SKM-1 (cell line): ENCODE results near the gene LEFTY1.
"Not testable (repeated sequence)": the region's sequence is repeated elsewhere in the genome, so short reads cannot be mapped to it uniquely, and the experiment has no call there.

Experiments
- DNase-seq: peaks from one replicate; lab custom pipeline; 2025; ENCODE audit not compliant: unreplicated experiment; lab: John Stamatoyannopoulos, UW

Gene LEFTY1

GRCh38 chr1:225888898-225889601 lies at the start of gene LEFTY1:
Gene LEFTY1, minus strand, starts transcription at chr1:225889146. Its CDS starts 80 bp downstream, at chr1:225889066.
- no peak for DNase-seq

- DNase-seq = no peak
Observed at GRCh38 chr1:225937048-225937968, 48.4 kb upstream of the LEFTY1 start.

GRCh38 chr1:225936523-225936922 lies 47.6 kb upstream of the LEFTY1 start:
- no peak for DNase-seq

- DNase-seq = not testable (repeated sequence)
Observed at GRCh38 chr1:225936086-225936485, 47.1 kb upstream of the LEFTY1 start.

DNA sequence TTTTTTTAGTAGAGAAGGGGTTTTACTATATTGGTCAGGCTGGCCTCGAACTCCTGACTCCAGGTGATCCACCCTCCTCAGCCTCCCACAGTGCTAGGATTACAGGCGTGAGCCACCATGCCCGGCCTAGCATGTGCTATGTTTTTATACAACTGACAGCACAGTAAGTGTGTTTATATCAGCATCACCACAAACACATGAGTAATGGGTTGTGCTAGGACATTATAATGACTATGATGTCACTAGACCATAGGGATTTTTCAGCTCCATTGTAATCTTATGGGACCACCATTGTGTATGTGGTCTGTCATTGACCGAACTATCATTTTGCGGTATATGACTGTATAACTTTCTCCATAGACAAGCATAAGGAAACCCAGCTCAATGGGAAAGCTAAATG lies 45.8 kb upstream of the LEFTY1 start:
- DNase-seq = no peak

DNA sequence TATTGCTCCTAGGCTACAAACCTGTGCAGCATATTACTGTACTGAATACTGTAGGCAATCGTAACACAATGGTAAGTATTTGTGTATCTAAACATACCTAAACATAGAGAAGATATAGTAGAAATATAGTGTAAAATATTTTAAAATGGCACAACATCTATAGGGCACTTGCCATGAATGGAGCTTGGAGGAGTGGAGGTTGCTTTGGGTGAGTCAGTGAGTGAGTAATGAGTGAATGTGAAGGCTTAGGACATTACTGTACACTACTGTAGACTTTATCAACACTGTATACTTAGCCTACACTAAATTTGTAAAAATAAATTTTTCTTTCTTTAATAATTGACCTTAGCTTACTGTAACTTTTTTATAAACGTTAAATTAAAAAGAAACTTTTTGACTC lies 44.1 kb upstream of the LEFTY1 start:
- DNase-seq = no peak

DNA sequence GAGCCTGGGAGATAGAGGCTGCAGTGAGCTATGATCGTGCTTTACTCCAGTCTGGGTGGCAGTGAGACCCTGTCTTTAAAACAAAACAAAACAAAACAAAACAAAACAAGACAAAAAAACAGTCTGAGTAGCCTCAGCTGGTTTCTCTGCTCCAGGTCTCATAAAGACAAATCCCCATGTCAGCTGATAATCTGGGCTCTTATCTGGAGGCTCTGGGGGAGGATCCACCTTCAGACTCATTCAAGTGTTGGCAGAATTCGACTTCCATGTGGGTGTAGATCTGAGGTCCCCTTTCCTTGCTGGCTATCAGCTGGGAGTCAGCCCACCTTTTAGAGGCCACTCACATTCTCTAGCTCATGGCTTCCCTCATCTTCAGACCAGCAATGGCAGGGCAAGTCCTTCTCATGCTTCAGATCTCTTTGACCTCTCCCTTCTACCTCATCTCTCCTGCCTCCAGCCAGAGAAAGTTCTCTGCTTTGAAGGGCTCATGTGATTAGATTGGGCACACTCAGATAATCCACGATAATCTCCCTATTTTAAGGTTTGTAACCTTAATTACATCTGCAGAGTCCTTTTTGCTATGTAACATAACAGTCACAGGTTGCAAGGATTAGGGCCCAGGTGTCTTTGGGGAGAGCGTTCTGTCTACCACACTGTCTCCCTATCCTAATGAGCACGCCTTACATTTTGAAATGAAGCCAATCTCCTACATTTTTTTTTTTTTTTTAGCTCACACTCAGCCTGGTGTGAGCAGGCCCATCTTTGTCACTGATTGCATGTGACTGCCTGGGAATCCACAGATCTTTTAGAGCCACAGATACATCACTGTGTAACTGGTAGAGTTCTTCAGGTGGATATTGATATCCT lies 42.6 kb upstream of the LEFTY1 start:
- no peak for DNase-seq

DNA sequence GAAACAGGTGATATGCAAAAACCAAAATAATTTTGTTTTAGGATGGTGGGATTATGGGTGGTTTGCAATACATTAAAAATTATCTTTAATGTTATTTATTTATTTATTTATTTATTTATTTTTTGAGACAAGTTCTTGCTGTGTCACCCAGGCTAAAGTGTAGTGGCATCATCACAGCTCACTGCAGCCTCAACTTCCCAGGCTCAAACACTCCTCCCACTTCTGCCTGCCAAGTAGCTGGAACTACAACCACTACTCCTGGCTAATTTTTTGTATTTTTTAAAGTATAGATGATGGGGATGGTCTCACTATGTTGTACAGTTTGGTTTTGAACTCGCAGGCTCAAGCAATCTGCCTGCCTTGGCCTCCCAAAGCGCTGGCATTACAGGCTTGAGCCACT lies 41.6 kb upstream of the LEFTY1 start:
- DNase-seq = no peak

- not testable (repeated sequence) for DNase-seq
Observed at GRCh38 chr1:225929462-225929861, 40.5 kb upstream of the LEFTY1 start.

DNA sequence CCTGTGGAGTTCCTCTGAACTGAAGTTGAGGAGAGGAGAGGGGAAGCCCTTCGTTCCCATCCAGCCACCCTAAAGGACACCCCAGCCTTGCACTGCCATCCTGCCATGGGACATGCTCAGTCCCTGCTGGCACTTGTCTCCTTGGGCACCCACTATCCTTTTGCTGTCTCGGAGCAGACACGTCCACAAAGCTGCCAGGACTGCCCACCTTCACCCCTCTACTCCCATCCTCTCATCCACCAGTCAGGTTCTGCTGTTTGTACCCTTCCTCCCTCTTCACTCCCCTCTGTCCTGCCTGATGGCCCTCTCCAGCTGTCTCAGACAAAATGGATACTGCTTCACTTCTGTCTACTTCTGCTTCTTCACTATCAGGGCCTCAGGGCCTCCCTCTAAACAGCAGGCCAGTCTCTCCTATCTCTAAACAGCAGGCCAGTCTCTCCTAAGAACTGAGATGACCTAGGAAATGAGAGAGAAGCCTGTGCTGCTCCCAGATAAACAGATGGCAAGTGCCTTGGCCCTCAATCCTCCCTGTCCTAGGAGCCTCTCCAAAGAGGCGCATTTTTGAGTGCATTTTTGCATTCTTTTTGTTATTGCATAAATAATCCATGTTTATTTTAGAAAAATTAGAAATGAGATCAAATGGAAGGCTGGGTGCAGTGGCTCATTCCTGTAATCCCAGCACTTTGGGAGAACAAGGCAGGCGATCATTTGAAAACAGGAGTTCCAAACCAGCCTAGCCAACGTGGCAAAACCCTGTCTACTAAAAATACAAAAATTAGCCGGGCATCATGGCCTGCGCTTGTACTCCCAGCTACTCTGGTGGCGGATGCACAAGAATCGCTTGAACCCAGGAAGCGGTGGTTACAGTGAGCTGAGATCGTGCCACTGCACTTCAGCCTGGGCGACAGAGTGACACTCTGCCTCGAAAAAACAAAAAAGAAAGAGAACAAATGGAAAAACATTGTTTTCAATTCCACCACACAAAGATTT lies 39.5 kb upstream of the LEFTY1 start:
- no peak for DNase-seq

GRCh38 chr1:225926551-225927113 lies 37.7 kb upstream of the LEFTY1 start:
- peak; percentile 79 for DNase-seq

DNA sequence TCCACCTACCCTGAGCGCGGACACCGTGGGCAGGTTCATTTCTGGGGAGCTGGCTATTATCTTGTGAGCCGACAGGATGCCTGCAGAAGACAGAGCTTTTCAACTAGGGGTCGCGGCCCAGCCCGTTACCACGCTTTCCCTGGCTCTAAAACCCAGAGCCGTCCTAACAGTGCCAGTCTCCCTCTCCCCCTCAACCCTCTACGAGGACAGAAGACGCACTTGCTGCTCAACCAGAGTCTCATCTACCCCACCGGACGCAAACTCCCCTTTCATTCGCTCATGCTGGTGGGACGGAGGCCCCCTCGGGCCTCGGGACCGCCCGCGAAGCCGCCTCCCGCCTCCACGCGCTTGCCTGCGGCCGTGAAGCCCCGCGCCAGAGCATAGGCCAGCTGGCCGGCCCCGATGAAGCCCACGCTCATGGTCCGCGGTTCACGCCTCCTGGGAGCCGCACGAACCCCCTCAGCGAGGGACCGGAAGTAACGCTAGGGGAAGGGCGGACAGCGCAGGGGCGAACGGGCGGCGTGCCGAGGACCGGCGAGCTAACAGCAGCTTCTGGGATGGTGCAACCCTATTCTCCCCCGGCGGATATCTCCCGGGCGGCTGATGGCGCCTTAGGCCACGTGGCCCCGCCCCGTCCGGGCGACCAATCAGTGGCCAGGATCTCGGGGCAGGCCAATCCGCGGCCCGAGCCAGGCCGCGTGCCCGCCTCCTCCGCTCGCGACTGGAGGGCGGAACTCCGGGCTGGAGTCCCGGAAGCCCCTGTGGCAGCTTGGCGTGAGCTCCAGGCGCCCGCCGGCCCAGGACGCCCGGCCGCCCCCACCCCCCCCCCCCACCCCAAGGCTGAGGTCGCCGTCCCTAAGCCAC lies 35.0 kb upstream of the LEFTY1 start, which contains the start of gene PYCR2:
TSS of gene PYCR2 (minus strand) at position 559 of the 864 bp plus-strand sequence. CDS start at position 419, 140 bp downstream.
- peak; percentile 96 for DNase-seq

GRCh38 chr1:225923381-225923691 lies 34.4 kb upstream of the LEFTY1 start:
- DNase-seq = no peak

GRCh38 chr1:225921734-225922709 lies 33.1 kb upstream of the LEFTY1 start:
- no peak for DNase-seq

DNA sequence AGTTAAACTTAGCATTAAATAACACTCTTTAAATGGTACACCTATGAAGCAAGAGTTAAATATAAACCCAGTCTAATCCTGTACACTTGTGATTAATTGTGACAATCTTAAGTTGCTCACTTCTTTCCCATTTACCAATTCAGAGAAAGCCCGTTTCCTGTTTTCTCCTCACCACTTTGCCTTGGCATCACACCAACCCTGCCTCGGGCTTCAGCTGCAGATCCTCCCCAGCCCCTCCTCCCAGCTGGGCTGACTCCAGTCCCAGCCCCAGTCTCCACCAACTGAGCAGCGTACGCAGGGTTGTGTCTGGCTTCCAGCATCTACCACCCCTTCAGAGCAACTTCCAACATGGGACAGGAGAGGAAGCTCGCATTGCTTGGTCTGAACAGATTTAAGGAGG lies 31.0 kb upstream of the LEFTY1 start:
- DNase-seq = no peak

- no peak for DNase-seq
Observed at GRCh38 chr1:225918280-225918679, 29.3 kb upstream of the LEFTY1 start.

DNA sequence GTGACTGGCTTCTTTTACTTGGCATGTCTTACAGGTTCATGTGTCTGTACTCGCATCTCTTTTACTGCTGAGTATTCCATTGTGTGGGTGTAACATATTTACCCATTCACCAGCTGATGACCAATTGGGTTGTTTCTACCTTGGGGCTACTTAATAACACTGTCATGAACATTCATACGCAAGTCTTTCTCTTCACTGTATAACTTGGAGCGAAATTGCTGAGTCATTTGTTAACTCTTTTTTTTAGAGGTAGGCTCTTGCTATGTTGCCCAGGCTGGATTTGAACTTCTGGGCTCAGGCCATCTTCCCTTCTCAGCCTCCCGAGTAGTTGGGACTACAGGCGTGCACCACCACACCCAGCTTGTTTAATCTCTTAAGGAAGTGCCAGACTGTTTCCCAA lies 28.6 kb upstream of the LEFTY1 start:
- no peak for DNase-seq

DNA sequence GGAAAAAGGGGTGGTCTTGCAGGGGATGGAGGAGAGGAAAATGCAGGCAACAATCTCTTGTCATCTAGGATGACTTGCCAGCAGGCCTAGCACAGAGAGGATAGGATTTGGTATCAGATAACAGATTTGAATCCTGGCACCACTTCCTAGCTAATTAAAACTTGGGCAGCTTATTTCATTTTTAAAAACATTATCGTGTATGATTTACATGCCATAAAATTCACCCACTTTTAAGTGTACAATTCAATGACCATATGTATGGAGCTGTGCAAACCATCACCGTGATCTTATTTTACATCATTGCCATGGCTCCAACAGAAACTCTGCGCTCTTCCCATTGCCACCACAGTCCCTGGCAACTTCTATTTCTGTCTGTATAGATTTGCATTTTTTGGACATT lies 28.2 kb upstream of the LEFTY1 start:
- DNase-seq = no peak
